ENCODE data around the gene GCK. TPM values are rescaled to one million over a fixed set of nuclear protein-coding genes. Genes with fewer than 3 reads are reported as not detected.

The GCK gene
- total and polyA plus RNA-seq, 2 experiments from 2014 or later: 1.7 to 2.5 TPM

GRCh38 chr7:44222776-44223261 lies 33.6 kb upstream of the GCK start:
- Histone ChIP-seq H4K20me1 (ENCODE audit: insufficient read depth, poor library complexity, severe bottlenecking) (no peaks in the 10 kb centered on the region), H3K4me3 (no peak overlapping the region), H3K9me3 (ENCODE audit: low read depth) (no peaks in the 10 kb centered on the region), H3K36me3 (replicated peaks; ENCODE audit: insufficient read depth, low read depth) (no peaks in the 10 kb centered on the region), H3K79me2 (no peaks in the 10 kb centered on the region), H2AFZ (no peak overlapping the region), H3K4me1 (ENCODE audit: insufficient read depth) (no peaks in the 10 kb centered on the region), H3K9me2 (replicated peaks; ENCODE audit: insufficient read depth) (no peaks in the 10 kb centered on the region), H3K4me2 (no peak overlapping the region), H3K27ac (no peak overlapping the region), H3K27me3 (no peaks in the 10 kb centered on the region)
- TF ChIP-seq CTCF (IDR thresholded peaks at IDR 0.05; ENCODE audit: poor library complexity) (no peak), EZH2phosphoT487 (IDR thresholded peaks at IDR 0.05; ENCODE audit: low read depth, severe bottlenecking, unreplicated experiment) (no peak), EZH2 (IDR thresholded peaks at IDR 0.05; ENCODE audit: borderline replicate concordance) (no peak)
- DNase-seq (ENCODE audit: low spot score): no peak
- WGBS (ENCODE audit: low lambda C conversion rate, missing lambda C conversion rate): 90% methylated on average over 11 of the region's 11 CpGs

DNA sequence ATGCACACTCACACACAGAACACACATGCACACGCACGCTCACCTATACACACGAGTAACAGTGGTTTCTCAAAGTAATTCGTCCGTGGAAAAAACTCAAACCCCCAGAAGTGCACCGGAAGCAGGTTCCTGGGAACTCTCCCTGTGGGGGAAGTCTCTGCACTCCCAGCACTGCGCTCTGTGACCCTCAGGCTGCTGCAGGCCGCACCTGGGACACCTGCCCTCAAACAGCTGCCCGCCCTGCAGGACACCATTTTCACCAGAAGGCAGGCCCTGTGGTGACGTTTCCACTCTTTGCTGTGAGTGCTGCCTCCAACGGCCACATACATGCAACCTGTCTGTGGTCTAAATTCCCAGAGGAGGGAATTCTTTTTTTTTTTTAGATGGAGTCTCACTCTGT lies 32.8 kb upstream of the GCK start:
- H3K4me3 ChIP-seq: no peak overlapping the region
- no peaks in the 10 kb centered on the region for H3K79me2 ChIP-seq
- H3K27me3 ChIP-seq: no peaks in the 10 kb centered on the region
- WGBS (ENCODE audit: low lambda C conversion rate, missing lambda C conversion rate): 86% methylated on average over 11 of the region's 11 CpGs
- no peaks in the 10 kb centered on the region for H3K36me3 ChIP-seq (replicated peaks; ENCODE audit: insufficient read depth, low read depth)
- no peaks in the 10 kb centered on the region for H4K20me1 ChIP-seq (ENCODE audit: insufficient read depth, poor library complexity, severe bottlenecking)
- H3K9me3 ChIP-seq (ENCODE audit: low read depth): no peaks in the 10 kb centered on the region
- H3K9me2 ChIP-seq (replicated peaks; ENCODE audit: insufficient read depth): no peaks in the 10 kb centered on the region
- no peak overlapping the region for H3K27ac ChIP-seq
- no peaks in the 10 kb centered on the region for H3K4me1 ChIP-seq (ENCODE audit: insufficient read depth)
- TF ChIP-seq CTCF (IDR thresholded peaks at IDR 0.05; ENCODE audit: poor library complexity) (no peak), EZH2 (IDR thresholded peaks at IDR 0.05; ENCODE audit: borderline replicate concordance) (no peak), EZH2phosphoT487 (IDR thresholded peaks at IDR 0.05; ENCODE audit: low read depth, severe bottlenecking, unreplicated experiment) (no peak)
- no peak overlapping the region for H3K4me2 ChIP-seq
- H2AFZ ChIP-seq: no peak overlapping the region
- DNase-seq (ENCODE audit: low spot score): no peak

- TF ChIP-seq CTCF (IDR thresholded peaks at IDR 0.05; ENCODE audit: poor library complexity): no peak
- Histone ChIP-seq H2AFZ (no peak overlapping the region), H3K4me3 (no peak overlapping the region), H3K36me3 (replicated peaks; ENCODE audit: insufficient read depth, low read depth) (no peaks in the 10 kb centered on the region), H3K9me3 (ENCODE audit: low read depth) (no peaks in the 10 kb centered on the region), H3K27ac (no peak overlapping the region), H3K79me2 (no peaks in the 10 kb centered on the region), H4K20me1 (ENCODE audit: insufficient read depth, poor library complexity, severe bottlenecking) (no peaks in the 10 kb centered on the region), H3K27me3 (no peaks in the 10 kb centered on the region), H3K4me1 (ENCODE audit: insufficient read depth) (no peaks in the 10 kb centered on the region), H3K4me2 (no peak overlapping the region), H3K9me2 (replicated peaks; ENCODE audit: insufficient read depth) (no peaks in the 10 kb centered on the region)
- DNase-seq (ENCODE audit: low spot score): no peak
- 67% methylated on average over 26 of the region's 30 CpGs for WGBS (ENCODE audit: low lambda C conversion rate, missing lambda C conversion rate)
Measured at GRCh38 chr7:44221231-44221791, 32.1 kb upstream of the GCK start.
